Stomach (tissue), 9 donors: ENCODE data around the gene RNF215. TPM values are rescaled to one million over a fixed set of nuclear protein-coding genes. Genes with fewer than 3 reads are reported as not detected.

ENCODE experiments used
- DNase-seq, 2 donors: peaks; one replicate each; pipeline versions ENCODE4 v3.0.0 to v3.0.0-alpha.2; 2013 to 2019
- H3K27ac ChIP-seq, 5 donors: fragments of 200-600 bp in 4 of 5; sonication (generic) in 4 of 5; one replicate each; pipeline ENCODE4 v1.5.1; 2013 to 2019; ENCODE audit warnings: mild to moderate bottlenecking in 1 of 5, moderate library complexity in 1 of 5
- H3K27me3 ChIP-seq, 3 donors: fragments of 200-600 bp; sonication (generic); one replicate each; pipeline ENCODE4 v1.5.1; 2017 to 2019; ENCODE audit warnings: mixed run types in 1 of 3
- H3K36me3 ChIP-seq, 4 donors: fragments of 200-600 bp; sonication (generic); 1 replicate in 3 of 4; 2 replicates in 1 of 4; pipeline ENCODE4 v1.5.1; 2016 to 2019
- H3K4me1 ChIP-seq, 4 donors: fragments of 200-600 bp; sonication (generic); one replicate each; pipeline ENCODE4 v1.5.1; 2016 to 2019
- H3K4me3 ChIP-seq, 4 donors: fragments of 200-600 bp; sonication (generic) in 3 of 4; one replicate each; pipeline ENCODE4 v1.5.1; 2016 to 2019; ENCODE audit warnings: mild to moderate bottlenecking in 1 of 4
- H3K9me3 ChIP-seq, 4 donors: fragments of 200-600 bp; sonication (generic); one replicate each; pipeline ENCODE4 v1.5.1; 2016 to 2019
- EP300 ChIP-seq: sonication (generic); formaldehyde crosslinking; IDR thresholded peaks from one replicate; pipeline ENCODE4 v1.6.1; 2017; ENCODE audit warnings: antibody characterized with exemption
- POLR2A ChIP-seq, 4 donors: fragments of 450-650 bp; IDR thresholded peaks; one replicate each; pipeline ENCODE4 v1.6.1; 2016; ENCODE audit warnings: antibody characterized with exemption in 4 of 4, control low read depth in 2 of 4, mild to moderate bottlenecking in 1 of 4, moderate library complexity in 1 of 4
- POLR2AphosphoS5 ChIP-seq, 3 donors: sonication (generic); formaldehyde crosslinking; IDR thresholded peaks; one replicate each; pipeline ENCODE4 v1.6.1; 2016; ENCODE audit warnings: antibody characterized with exemption in 3 of 3
- WGBS, 5 donors: extraction: QIAGEN DNeasy Blood & Tissue Kit in 3 of 5; methylation state at CpG; one replicate each; pipeline versions ENCODE4 v1.1.5 to v1.1.7; 2013 to 2018; 5-methylcytosine and 5-hydroxymethylcytosine counted together
- intact Hi-C: fragments of 100-400 bp; cut with DNase I; formaldehyde crosslinking; loops from one replicate; pipeline ENCODE4 v1.15.1; 2023; ENCODE audit warnings: low total_unique reads
- polyA plus RNA-seq, 3 donors: library from polyadenylated mRNA; stranded (reverse); fragments of 200-250 nt; gene quantifications; one replicate each; pipeline ENCODE4 v1.2.3, GENCODE V29; 2013
- total RNA-seq, 5 donors: library from RNA; depleted of rRNA; stranded (reverse); fragments of >200 nt; gene quantifications; one replicate each; pipeline versions ENCODE4 v1.1.0 to v1.2.3, GENCODE V29; 2014 to 2016
- TF ChIP-seq, protein P1 (sequence below), 7 experiments: fragments of 450-650 bp in 4 of 7; fragments of 200-600 bp in 3 of 7; sonication (generic) in 3 of 7; IDR thresholded peaks; one replicate each; pipeline ENCODE4 v1.5.1; 2016 to 2019; ENCODE audit warnings: antibody characterized with exemption in 7 of 7, control low read depth in 2 of 7, mild to moderate bottlenecking in 1 of 7
- donor health status: healthy with polysubstance abuse.
- donor health status: Bipolar disorder and iron deficiency.
- donor health status: healthy.

Gene RNF215
- total and polyA plus RNA-seq, 8 donors, result 3.6 to 29.4 (median 7.3) TPM

DNA sequence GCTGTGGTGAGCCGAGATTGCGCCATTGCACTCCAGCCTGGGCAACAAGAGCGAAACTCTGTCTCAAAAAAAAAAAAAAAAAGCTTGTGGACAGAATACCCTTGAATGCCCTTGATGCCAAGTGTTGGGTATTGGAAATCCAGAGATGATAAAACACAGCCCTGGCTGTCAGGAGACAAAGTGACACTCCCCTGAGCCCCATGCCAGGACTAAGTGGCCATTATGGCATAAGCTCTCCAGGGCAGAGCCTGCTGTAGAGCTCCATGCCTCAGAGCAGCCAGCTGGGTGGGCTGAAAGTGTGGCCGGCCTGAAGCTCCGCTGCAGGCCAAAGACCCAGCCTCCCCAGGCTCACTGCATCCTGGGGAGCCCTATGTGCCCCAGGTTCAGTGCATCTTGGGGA is 4.9 kb downstream of the RNF215 start:
- WGBS, 5 donors, result 90 to 98% (median 95%) methylated on average over 4 to 5 of the region's 5 CpGs
- Histone ChIP-seq H3K4me1 (peaks cover 9 to 13% (median 11%) of the 10 kb centered on the region in 4 donors), H3K9me3 (no peaks in the 10 kb centered on the region), H3K36me3 (peaks cover 2 to 66% (median 53%) of the 10 kb centered on the region in 4 donors), H3K27ac (no peak overlapping the region), H3K27me3 (no peaks in the 10 kb centered on the region), H3K4me3 (no peak overlapping the region)
- intact Hi-C loops, result loop anchor here (5.0 kb wide), 1 partner anchor 115 kb away; the partner anchor contains the start of gene OSM
- no peak for DNase-seq
- TF ChIP-seq, protein P1, sequence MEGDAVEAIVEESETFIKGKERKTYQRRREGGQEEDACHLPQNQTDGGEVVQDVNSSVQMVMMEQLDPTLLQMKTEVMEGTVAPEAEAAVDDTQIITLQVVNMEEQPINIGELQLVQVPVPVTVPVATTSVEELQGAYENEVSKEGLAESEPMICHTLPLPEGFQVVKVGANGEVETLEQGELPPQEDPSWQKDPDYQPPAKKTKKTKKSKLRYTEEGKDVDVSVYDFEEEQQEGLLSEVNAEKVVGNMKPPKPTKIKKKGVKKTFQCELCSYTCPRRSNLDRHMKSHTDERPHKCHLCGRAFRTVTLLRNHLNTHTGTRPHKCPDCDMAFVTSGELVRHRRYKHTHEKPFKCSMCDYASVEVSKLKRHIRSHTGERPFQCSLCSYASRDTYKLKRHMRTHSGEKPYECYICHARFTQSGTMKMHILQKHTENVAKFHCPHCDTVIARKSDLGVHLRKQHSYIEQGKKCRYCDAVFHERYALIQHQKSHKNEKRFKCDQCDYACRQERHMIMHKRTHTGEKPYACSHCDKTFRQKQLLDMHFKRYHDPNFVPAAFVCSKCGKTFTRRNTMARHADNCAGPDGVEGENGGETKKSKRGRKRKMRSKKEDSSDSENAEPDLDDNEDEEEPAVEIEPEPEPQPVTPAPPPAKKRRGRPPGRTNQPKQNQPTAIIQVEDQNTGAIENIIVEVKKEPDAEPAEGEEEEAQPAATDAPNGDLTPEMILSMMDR (IDR thresholded peaks at IDR 0.05), result no peak
- TF ChIP-seq POLR2AphosphoS5 (IDR thresholded peaks at IDR 0.05) (no peak), EP300 (no peak), POLR2A (IDR thresholded peaks at IDR 0.05) (no peak)

DNA sequence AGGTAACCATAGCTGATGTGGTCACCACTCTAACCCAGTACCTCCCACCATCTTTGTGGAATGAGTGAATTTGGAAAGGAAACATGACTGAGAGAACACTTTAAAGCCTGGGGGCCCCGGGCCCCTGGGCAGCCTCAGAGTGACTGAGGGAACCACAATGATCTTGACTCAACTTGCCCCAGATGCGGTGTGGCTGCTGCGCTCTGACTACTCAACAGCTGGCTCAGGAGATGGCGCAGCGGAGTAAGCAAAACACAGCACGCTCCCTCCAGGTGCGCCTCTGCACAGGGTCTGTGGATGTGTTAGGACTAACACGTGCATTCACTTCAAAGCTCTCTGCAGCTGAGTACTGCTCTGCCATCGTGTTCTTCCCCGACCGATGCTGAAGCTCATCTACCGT is 5.9 kb downstream of the RNF215 start:
- TF ChIP-seq EP300 (no peak), POLR2A (IDR thresholded peaks at IDR 0.05) (no peak), POLR2AphosphoS5 (IDR thresholded peaks at IDR 0.05) (no peak)
- TF ChIP-seq, protein P1 (IDR thresholded peaks at IDR 0.05), result no peak
- intact Hi-C loops, result loop anchor here (5.0 kb wide), 1 partner anchor 114 kb away; the partner anchor contains the start of gene OSM
- peaks cover 4 to 74% (median 60%) of the 10 kb centered on the region in 4 donors for H3K36me3 ChIP-seq
- DNase-seq, result no peak
- H3K9me3 ChIP-seq, result no peaks in the 10 kb centered on the region
- H3K4me1 ChIP-seq, result peaks cover 3 to 6% (median 5%) of the 10 kb centered on the region in 4 donors
- no peak overlapping the region for H3K27ac ChIP-seq
- WGBS, 5 donors, result 83 to 92% (median 87%) methylated on average over 12 of the region's 12 CpGs
- no peaks in the 10 kb centered on the region for H3K27me3 ChIP-seq
- no peak overlapping the region for H3K4me3 ChIP-seq

DNA sequence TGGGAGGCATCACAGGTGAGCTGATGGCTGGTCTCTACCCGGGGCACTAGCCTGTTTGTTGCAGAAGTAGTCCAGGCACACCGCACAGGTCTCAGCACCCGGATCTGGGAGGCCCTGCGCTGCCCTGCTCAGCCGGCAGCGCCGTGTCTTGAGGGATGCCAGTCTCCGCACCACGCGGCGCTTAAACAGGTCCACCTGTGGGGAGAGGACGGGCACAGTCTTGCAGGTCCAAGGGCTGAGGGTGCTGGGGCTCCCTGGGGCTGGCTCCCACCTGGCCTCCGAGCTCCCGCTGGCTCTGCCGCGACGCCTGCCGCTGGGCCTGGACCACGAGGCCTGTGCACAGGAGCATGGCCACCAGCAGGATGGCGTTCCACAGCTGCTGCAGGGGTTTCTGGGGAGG is 7.2 kb downstream of the RNF215 start:
- no peak for TF ChIP-seq POLR2A (IDR thresholded peaks at IDR 0.05)
- no peak for TF ChIP-seq POLR2AphosphoS5 (IDR thresholded peaks at IDR 0.05)
- TF ChIP-seq, protein P1 (IDR thresholded peaks at IDR 0.05), result no peak
- no peak for TF ChIP-seq EP300
- 93 to 98% (median 95%) methylated on average over 14 to 20 of the region's 20 CpGs for WGBS, 5 donors
- H3K36me3 ChIP-seq, result peaks cover 4 to 74% (median 60%) of the 10 kb centered on the region in 4 donors
- no peaks in the 10 kb centered on the region for H3K4me1 ChIP-seq
- H3K4me3 ChIP-seq, result no peak overlapping the region
- no peaks in the 10 kb centered on the region for H3K9me3 ChIP-seq
- DNase-seq, result no peak
- H3K27ac ChIP-seq, result no peak overlapping the region
- H3K27me3 ChIP-seq, result no peaks in the 10 kb centered on the region
- intact Hi-C loops, result loop anchor here (5.0 kb wide), 1 partner anchor 113 kb away; the partner anchor contains the start of gene OSM

DNA sequence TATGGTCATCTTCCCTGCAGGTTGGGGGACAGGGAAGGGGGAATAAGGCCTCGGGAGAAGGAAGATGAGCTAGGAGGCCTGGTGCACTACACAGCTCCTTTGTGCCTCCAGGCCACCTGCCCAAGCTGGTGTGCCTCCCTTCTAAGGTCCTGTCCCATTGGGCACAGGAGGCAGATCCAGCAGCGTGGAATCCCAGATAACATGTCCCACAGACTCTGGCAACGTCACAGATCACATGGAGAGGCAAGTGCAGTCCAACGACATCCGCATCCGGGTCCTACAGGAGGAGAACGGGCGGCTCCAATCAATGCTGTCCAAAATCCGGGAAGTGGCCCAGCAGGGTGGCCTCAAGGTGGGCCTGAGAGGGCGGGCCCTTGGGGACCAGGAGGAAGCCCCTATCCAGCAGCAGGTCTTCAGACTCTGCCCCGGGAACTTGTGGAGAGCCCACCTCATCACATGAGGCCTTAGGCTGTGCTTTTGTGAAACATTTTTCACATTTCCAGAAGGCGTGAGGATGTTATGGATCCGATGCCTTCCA is 11.8 kb downstream of the RNF215 start:
- H3K4me3 ChIP-seq, result no peak overlapping the region
- H3K27me3 ChIP-seq, result no peaks in the 10 kb centered on the region
- no peak for DNase-seq
- intact Hi-C loops, result no loop called here
- H3K27ac ChIP-seq, result no peak overlapping the region
- H3K36me3 ChIP-seq, result peaks cover 4 to 32% (median 27%) of the 10 kb centered on the region in 4 donors
- no peaks in the 10 kb centered on the region for H3K9me3 ChIP-seq
- 88 to 95% (median 93%) methylated on average over 12 to 13 of the region's 13 CpGs for whole genome bisulfite sequencing, 5 donors
- TF ChIP-seq, protein P1 (IDR thresholded peaks at IDR 0.05), result no peak
- TF ChIP-seq POLR2A (IDR thresholded peaks at IDR 0.05) (no peak), POLR2AphosphoS5 (IDR thresholded peaks at IDR 0.05) (no peak)
- peaks cover 0 to 4% (median 0%) of the 10 kb centered on the region in 4 donors for H3K4me1 ChIP-seq
